Fibroblast of the aortic adventitia (primary cell): Measurements from ENCODE around the gene NVL. TPM values are rescaled to one million over a fixed set of nuclear protein-coding genes. Genes with fewer than 3 reads are reported as not detected.

Experiments used
- DNase-seq: peaks from one replicate; pipeline ENCODE4 v3.0.0-alpha.2; 2010; ENCODE audit warnings: low read depth
- H3K4me3 ChIP-seq: 2 replicates; pipeline ENCODE4 v1.5.1; 2011; ENCODE audit warnings: low read depth, mild to moderate bottlenecking, control low read depth, low read length, moderate library complexity
- CTCF ChIP-seq: IDR thresholded peaks from 2 replicates; pipeline ENCODE4 v1.5.1; 2011; ENCODE audit warnings: mild to moderate bottlenecking, low read length, control low read depth, inconsistent platforms; ENCODE audit not compliant: insufficient read depth
- total RNA-seq: library from RNA; depleted of rRNA; stranded (reverse); fragments of >200 nt; gene quantifications from 2 replicates; pipeline ENCODE4 v1.2.3, GENCODE V29; 2012; ENCODE audit warnings: low replicate concordance

The NVL gene
- total RNA-seq, 1 donor: 27.7 TPM

- peak; percentile 77 for DNase-seq
- no peak overlapping the region for H3K4me3 ChIP-seq
- TF ChIP-seq CTCF: peak; percentile 64
These were observed 3.4 kb upstream of the NVL start for GRCh38 chr1:224333309-224333926.

- no peak overlapping the region for H3K4me3 ChIP-seq
- DNase-seq: no peak
- TF ChIP-seq CTCF: no peak
These were observed 1.9 kb upstream of the NVL start for GRCh38 chr1:224331824-224332223.

DNA sequence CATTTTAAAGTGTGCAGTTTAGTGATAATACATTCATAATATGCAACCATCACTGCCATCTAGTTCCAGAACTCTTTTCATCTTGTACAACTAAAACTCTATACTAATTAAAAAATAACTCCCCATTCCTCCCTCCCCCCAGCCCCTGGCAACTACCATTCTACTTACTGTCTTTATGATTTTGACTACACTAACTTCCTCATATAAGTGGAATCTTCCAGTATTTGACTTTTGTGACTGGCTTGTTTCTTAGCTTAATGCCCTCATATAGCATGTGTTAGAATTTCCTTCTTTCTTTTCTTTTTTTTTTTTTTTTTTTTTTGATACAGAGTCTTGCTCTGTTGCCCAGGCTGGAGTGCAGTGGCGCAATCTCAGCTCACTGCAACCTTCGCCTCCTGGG, 1.4 kb upstream of the NVL start:
- TF ChIP-seq CTCF: no peak
- H3K4me3 ChIP-seq: no peak overlapping the region
- no peak for DNase-seq

DNA sequence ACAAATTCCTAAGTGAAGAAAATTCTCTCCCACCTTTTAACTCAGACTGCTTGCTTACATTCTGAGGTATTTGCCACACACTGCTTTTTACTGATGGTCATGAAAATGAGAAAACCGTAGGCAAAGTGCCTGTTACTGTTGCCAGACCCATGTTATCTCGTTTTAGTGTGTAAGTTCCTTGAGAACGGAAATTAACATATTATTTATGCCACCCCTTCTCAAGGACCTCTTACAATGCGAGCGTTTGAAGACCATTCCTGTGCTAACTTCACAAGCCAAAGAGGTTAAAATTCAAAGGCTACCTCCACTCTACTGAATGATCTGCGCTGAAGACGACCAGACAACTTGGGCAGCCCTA, 509 bp downstream of the NVL start:
- no peak for TF ChIP-seq CTCF
- H3K4me3 ChIP-seq: peak overlapping the region; percentile 98
- peak; percentile 7 for DNase-seq

DNA sequence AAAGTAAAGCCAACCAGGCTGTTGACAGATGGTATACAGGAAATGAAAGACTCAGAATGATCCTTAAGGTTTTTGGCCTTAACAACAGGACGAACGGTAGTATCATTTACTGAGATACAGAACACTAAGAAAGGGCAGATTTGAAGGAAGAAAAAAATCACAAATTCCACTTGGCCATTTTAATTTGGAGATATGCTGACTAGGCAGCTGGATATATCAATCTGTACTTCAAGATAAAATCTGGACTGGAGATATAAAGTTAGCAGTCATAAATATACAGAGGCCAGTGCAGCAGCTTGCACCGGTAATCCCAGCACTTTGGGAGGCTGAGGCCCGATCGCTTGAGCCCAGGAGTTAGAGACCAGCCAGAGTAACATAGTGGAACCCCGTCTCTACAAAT, 1.3 kb downstream of the NVL start:
- no peak for DNase-seq
- peak overlapping the region; percentile 42 for H3K4me3 ChIP-seq

GRCh38 chr1:224325959-224326358, 4.0 kb downstream of the NVL start:
- DNase-seq: no peak
- no peak overlapping the region for H3K4me3 ChIP-seq
- no peak for TF ChIP-seq CTCF

More for the DNA sequence above, 1.3 kb downstream of the NVL start:
- TF ChIP-seq CTCF: no peak

DNA sequence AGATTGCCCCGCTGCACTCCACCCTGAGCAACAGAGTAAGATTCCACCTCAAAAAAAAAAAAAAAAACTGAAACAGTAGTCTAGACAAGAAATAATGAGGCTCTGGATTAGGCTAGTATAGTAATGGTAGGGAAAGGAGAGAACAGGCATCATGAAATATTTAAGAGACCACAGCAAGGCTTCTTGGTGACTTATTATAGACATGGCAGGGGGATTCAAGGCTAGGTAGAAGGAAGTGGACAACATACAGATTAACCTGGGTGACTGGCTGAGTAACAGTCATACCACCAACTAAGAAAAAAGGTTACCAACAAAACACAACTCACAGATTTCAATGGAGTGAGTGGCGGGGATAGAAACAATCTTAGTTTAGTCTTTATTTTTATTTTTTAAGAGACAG, 8.3 kb downstream of the NVL start:
- no peak overlapping the region for H3K4me3 ChIP-seq
- TF ChIP-seq CTCF: no peak
- DNase-seq: no peak
